ENCODE data around the gene CDR2L.

Gene CDR2L

DNA sequence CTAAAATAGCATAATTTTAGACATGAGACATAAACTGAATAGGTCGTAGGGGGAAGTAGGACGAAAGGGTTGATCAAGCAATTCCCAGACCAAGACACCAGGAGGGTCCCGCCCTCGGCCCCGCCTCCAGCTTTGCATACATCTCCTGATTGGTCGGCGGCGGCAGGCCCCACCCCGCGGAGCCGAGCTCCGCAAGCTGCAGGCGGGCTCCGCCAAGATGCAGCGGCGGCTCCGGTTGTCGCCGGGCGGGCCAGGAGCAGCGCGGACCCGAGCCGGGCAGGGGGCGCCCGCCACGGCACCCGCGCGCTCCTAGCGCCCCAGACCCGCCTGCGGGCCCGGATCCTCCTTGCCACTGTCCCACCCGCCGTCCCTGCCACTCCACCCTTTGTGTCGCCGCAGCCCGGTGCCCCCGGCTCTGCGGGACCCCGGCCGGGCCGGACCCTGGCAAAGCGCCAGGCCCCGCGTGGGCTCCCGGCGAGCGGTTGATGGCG, at the start of gene CDR2L:
TSS of gene CDR2L (plus strand) at position 215 of the 491 bp plus-strand sequence. CDS start 412 bp downstream, outside the sequence.
- peak; percentile 92 for DNase-seq

DNA sequence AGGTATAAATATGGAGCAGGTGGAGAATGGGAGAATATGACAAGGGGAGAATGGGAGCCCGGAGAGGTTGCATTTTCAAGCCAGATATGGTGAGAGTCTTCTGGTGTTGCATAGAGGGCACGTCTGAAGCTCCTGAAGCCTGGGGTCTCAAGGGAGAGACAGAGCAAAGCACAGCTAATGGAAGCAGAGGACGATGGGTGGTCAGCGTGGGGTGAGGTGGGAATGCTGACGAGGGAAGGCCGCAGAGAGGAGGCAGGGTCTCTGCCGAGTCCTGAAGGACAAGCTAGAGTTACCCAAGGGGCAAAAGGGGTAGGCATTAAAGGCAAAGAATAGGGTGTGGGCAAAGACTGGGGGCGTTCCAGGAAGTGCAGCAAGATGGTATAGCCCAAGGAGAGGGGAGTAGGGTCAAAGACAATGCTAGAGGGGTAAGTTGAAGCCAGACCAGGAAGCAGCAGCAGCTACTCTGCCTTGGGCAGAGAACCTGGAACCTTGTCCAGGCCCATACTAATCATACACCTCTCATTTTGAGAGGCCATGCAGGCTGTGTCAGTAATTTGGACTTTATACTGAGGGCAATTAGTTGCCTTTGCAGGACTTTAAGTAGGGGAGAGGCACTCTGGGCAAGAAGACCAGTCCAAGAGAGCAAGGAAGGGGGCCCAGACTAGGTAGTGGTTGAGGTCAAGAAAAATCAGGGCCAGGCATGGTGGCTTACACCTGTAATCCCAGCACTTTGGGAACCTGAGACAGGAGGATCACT, 49.1 kb upstream of the CDR2L start:
- DNase-seq = no peak

DNA sequence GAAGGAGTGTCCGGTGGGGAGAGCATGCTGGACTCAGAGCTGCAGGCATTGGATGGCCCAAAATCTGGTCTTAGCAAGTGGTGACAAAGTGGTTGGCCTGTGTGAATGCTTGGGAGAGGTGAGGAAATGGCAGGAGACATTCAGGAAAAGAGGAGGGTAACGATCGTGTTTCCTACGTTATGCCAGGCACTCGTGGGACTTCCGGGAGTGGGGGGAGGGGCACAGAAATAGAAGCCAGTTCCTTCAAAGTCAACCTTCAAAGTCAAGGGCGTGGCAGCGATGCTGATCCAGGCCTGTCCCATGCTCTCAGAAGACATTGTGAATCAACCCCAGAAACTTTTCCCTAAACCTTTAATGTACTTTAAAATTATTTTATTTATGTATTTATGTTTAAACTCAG, 47.9 kb upstream of the CDR2L start:
- DNase-seq = no peak

DNA sequence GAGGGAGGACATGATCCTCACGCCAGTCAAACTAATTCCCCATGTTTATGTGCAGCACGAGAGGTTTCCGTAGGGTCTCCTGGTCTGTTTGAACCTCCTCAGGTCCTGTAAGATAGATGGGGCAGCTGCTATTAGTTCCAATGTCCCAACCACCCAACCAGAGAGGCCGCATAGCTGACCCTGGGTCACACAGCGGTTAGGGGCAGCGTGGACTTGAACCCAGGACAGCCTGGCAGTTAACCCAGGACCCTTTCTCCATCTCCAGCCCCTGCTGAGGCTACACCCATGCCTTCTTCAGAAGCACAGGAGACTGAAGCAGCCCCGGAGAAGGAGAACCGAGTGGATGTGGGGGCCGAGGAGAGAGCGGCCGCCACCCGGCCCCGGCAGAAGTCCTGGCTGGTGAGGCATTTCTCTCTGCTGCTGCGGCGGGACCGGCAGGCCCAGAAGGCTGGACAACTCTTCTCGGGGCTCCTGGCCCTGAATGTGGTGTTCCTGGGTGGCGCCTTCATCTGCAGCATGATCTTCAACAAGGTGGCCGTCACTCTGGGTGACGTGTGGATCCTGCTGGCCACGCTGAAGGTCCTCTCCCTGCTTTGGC, 46.2 kb upstream of the CDR2L start:
- no peak for DNase-seq

DNA sequence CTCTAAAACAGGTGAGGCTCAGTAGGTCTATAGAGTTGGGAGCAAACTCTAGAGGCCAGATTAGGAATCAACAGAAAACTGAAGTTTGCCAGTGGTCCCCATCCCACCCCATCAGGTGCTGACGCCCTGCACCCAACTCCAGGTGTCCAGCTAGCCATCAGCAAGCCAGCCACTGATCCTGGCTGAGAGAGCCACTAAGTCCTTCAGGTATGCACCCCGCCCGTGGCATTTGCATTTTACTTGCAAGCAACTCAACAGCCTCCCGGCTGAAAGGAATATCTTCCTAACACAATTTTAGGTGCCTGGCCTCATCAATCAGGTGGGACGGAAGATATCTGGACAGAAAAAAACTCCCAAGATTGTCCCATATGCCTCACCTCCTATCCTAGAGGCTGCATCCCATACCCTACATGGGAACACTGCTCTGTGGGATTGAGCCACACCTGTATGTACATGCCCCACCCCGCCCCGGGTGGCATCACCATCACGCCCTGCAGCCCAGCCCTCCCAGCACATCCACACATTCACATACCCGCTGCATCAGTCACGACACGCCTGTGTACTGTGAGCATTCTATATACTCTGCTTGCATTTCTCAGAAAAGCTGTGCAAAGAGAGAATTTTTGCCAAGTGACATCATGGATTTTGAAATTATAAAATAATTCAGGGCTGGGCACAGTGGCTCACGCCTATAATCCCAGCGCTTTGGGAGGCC, 43.5 kb upstream of the CDR2L start:
- DNase-seq = no peak

DNA sequence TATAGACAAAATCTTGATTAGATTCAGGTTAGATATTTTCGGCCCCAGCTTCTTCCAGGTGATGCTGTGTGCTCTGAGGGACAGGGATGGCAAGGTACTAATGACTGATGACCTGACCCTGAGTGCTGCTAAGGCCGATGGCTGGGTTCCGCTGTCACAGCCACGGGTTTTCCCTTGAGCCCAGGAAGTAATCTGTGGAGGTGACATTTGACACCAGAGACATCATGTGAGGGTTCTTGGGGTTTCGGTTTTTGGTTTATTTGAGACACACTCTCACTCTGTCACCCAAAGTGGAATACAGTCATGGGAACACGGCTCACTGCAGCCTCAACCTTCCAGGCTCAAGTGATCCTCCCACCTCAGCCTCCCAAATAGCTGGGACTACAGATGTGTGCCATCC, 41.9 kb upstream of the CDR2L start:
- DNase-seq = no peak

DNA sequence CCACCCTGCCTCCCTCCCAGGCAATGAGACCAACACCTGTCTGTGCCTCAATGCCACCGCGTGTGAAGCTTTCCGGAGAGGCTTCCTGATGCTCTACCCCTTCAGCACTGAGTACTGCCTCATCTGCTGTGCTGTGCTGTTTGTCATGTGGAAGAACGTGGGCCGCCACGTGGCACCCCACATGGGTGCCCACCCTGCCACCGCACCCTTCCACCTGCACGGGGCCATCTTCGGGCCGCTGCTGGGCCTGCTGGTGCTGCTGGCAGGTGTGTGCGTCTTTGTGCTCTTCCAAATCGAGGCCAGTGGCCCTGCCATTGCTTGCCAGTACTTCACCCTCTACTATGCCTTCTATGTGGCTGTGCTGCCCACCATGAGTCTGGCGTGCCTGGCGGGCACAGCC, 40.8 kb upstream of the CDR2L start:
- DNase-seq = no peak

DNA sequence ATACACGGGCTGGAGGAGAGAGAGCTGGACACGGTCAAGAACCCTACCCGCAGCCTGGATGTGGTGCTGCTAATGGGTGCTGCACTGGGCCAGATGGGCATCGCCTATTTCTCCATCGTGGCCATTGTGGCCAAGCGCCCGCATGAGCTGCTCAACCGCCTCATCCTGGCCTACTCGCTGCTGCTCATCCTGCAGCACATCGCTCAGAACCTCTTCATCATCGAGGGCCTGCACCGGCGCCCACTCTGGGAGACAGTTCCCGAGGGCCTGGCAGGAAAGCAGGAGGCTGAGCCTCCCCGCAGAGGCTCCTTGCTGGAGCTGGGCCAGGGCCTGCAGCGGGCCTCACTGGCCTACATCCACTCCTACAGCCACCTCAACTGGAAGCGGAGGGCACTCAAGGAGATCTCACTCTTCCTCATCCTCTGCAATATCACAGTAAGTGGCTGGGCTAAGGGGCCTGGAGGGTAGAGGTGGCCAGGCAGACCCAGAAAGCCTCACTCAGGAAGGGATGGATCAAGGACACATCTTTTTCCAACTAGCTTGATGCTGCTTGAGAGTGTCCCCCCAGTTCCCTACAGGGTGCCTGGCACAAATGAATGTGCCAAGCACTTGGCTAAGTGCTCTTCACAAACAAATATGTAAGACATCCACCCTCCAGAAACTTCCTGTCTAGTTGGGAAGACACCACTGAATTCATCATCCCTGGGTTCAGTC, 40.2 kb upstream of the CDR2L start:
- no peak for DNase-seq

DNA sequence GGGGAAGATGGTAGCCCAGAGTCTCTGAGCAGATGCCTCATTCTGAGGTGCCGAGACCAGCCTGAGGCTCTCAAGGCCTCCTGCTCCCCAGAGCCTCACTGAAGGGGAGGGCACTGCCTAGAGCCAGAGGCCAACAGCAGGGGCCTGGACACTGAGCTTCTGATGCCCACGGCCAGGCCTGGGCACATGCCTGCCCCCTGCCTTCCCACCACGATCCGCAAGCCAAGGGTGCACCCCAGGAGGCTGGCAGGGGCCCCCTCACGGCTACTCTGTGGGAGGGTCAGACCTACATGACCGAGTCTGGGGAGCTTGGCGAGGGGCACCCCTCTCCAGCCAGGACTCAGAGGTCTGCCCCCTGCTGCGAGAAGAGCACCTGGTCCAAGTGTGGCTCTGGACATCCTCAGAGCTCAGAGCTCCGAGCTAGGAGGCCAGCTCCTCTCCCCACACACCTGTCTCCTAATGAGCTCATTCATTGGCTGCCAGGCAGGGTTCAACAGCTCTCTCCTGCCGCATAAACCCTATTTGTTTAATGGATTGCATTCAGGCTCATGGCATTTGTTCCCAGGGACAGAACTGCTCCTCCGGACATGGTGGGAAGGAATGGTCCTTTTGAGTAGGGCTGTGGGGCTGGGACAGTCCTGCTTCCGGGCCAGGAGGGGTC, 37.8 kb upstream of the CDR2L start:
- DNase-seq = no peak

DNA sequence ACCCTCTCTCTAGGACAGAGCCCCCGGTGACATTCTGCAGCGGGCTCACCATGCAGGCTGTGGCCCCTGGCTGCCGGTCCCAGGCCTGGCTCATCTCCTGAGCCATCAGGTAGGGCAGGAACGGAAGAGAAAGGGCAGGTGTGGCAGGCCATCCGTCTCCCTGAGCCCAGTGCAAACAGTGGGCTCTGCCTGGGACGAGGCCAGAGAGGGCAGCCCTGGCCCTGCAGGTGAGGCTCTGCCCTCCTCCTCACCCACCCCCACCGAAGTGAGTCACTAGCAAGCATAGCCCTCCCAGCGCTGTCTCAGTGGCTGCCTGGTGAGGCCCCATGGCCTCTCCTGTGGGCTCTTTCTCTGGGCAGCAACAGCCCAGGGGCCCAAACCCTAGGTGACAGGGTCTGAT, 37.2 kb upstream of the CDR2L start:
- no peak for DNase-seq

DNA sequence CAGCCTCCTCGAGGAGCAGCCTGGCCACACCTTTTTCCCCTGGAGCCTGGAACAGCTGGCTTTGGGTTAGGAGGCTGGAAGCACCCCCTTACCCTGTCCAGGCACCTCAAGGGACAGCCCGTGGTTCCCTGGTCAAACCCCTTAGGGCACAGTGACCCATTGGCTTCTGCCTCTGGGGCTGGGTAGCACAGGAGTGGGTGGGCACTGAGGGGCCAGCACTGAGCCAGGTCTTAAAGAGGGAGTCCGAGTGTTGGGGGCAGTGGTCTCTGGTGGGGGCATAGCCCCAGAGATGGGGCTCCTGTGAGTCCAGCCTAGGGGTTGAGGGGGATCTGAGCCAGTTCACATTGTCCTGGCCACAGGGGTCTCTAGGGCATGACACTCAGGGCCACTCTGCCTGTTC, 36.4 kb upstream of the CDR2L start:
- DNase-seq = no peak

DNA sequence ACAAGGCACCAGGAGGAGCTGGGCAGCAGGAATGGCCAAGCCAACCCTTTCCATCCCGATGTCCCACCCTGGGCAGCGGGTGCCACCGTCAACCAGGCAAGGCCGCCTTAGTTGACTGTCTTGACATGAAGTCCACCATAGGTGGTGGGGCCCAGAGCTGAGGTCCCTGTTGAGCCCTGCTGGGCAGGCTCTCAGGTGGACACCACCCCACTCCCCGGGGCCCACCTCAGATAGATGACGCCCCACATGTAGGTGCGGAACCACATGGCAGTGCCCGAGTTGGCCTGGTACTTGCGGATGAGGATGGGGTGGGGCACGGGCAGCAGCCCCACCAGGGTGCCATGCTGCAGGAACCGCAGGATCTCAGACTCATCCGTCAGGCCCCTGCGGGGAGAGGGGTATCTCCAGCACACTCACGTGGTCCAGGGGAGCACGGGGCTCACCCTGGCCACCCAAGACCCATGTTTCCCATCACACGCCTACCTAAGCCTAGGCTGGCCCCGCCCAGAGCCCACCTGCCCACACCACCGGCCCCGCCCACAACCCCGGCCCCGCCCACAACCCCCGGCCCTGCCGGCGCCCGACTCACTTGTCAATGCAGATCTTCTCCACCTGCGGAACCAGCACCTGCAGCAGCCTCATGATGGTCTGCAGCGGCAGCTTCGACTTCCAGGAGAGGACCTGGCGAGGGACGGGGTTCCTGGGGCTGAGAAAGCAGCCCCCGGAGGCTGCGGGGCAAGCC, 35.6 kb upstream of the CDR2L start:
- DNase-seq = no peak

DNA sequence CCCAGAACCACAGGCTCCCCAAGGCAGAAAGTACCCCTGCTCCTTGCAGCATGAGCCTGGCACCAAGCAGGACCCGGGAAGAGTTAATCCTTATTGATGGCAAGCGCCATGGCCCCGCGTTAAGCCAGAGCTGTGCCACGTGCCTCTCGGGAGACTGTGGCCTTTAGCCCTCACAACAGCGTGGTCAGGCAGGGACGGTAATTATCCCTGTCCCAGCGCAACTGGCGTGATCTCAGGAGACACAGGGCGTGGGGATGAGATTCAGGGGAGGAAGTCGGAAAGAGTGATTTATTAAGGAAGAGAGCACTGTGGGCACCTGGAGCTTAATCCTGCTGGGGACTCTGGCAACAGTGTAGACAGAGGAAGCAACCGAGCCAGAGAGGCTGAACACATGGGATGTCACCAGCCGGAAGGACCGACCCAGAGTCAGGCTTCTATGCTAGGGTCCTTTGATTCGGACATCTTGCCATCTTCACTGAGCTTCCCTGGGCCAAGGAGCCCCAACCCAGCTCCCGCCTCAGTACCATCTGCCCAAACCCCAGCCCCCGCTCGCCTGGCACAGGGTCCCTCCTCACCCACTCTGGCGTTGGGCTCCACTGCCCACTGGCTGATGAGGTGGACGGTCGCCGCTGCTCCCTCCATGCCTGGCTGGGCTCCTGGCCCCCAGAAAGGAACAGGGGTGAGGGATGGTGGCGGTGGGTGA, 34.9 kb upstream of the CDR2L start:
- no peak for DNase-seq

DNA sequence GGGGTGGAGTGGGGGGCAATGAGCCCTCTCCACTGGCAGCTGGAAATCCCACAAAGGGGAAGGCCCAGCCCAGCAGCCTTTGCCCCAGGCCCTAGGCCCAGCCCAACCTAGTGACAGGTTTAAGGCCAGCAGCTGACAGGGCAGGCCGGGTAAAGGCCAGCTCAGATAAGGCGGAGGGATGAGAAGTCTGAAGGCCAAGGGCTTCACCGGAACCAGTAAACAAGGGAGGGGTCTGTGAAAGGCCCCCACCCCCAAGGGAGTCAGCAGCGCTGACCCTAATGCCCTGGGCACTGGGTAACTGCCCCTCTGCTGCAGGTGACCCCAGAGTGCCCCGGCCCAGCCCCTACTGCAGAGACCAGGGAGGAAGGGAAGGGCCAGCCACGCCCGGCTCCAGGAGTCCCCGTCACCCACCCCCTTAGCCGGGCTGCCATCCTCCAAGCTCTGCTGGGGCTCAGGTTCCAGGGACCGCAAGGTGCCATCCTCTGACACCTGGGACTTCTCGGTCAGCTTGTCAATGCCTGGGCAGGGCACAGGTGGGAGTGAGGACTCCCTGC, 34.2 kb upstream of the CDR2L start:
- no peak for DNase-seq

DNA sequence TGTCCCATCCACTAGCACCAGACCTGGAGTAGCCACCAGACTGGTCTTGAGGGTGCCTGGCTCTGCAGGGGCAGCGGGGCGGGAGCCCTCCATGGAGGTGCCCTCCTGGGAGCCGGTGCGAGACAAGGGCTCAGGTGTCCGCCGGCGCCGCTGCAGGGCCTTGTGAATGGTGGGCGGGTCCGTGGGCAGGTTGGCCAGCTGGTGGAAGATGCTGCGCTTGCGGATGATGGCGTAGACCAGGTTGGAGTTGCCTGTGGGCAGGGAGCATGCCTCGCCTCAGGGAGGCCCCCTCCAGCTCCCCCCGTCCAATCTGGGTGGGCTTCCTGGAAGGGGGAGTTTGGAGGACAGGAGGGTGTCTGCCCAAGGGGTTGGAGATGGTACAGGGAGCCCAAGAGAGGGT, 33.3 kb upstream of the CDR2L start:
- no peak for DNase-seq

DNA sequence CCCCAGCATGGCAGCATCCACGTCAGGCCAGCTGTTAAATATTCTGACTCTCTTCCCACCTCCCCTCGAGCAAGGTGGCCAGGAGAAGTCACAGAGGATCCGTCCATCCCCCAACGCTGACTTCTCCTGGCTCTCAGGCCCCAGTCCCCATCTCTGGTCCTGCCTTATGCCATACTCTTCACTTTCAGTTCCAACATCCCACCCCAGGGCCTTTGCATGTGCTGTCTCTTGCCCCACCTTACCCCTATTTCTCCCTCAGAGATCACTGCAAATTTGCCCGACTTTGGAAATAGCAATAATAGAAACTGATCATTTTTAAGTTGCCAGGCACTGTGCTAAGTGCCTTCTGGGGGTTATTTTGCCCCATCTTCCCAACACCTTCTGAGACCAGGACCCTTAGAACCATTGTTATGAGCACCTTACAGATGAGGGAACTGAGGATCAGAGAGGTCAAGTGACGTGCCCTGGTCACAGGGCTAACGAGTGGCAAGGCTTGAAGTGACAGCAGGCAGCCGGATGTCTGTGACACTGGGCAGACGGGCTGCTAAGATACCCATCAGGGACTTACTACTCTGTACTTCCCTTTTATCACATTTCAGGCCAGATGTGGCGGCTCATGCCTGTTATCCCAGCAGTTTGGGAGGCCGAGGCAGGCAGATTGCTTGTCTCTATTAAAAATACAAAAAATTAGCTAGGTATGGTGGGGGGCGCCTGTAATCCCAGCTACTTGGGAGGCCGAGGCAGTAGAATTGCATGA, 32.6 kb upstream of the CDR2L start:
- no peak for DNase-seq

DNA sequence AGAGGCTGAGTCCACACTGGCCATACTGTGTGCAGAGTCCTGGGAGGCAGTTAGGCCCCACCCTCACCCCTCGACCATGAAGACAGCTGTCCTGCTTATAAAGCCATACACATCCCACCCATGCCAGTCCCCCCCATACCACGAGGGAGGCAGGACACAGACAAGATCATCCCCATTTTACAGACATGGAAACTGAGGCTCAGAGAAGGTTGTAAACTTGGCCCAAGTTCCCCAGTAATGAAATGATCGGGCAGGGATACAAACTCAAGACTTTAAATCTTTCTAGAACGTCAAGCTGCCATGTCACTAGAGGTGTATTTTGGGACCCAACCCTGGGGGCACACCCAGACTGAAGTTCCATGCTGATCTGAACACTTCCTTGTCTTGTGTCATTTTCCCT, 31.3 kb upstream of the CDR2L start:
- no peak for DNase-seq

DNA sequence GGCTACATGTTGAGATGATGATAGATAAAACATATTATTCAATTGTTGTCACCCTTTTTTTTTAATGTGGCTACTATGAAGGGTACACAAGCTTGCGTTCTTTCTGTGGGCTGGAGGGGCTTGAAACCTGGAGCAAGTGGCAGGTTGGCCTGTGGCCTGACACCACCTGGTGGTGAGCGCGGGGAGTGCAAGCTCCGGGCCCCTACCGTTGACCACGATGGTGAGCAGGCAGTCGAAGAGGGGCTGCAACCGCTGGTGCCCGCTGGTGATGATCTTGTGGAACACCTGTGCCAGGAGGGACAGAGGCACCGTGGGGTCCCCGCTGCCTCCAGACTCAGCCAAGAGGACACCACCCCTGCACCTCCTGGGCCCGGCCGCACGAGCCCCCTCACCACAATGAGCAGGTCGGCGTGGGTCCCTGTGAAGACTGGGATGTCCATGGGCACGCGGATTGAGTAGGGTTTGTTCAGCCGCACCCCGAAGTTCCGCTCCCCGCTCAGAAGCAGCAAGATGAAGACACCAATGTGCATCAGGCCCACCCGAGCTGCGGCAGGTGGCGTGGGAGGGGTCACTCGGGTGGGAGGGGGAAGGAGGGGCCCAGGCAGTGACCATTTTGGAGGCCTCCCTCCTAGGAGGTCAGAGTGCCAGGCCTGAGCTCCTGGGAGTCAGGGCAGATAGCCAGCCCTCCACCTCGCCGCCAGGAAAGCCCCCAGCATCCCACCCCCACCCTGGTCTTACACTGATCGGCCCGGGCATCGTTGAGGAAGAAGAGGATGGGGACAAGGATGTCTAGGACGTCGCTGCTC, 29.3 kb upstream of the CDR2L start:
- DNase-seq = peak; percentile 76

DNA sequence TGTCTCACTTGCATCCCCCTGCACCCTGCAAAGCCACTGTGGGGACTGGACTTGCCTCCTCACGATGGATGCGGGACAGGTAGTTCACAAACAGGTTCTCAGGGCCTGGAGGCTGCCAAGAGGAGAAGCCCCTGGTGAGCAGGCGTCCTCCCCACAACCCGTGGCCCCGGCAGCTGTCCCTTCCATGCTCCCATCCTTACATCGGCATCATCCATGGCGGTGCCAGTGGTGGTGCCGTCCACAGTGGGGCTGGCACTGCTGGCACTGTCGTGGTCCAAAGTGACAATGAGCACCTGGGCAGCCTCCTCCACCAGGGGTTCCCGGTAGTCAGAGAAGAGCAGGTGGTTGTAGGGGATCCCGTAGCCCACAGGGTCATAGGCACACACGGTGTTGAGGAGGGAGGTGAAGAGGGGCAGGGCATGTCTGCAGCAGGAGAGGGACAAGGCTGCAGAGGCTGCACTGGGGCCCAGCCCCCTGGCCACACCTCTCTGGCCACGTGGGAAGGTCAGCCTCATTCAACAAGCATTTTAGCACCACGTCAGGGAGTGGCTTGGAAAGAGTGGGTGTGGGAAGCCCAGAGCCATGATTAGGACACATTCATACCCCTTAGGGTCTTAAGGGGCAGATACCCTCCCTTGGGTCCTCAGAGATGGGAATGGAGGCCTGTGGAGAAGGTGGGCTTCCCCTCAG, 27.5 kb upstream of the CDR2L start:
- no peak for DNase-seq
